Measurements from ENCODE around the gene NT5E. TPM values are rescaled to one million over a fixed set of nuclear protein-coding genes. Genes with fewer than 3 reads are reported as not detected.
A peak's percentile ranks its signal among the peaks of the same experiment; 100 is the strongest.

Gene NT5E
- total and polyA plus RNA-seq, 2 donors (not counting 3 experiments of a cell fraction or from before 2014, with no cell fraction given), result 59.3 to 115 TPM

GRCh38 chr6:85460921-85461797, 11.3 kb downstream of the NT5E start:
- dilution Hi-C loops (cut with MboI; ENCODE audit: extremely low pct_ligation_motif_present, low sequenced_read_pairs), result loop anchor here (25.0 kb wide), 1 partner anchor 99 kb away; no protein-coding TSS in a partner anchor
- H3K9ac ChIP-seq (replicated peaks; ENCODE audit: extremely low read depth, insufficient read depth, low read length), result peak overlapping the region; percentile 67
- peak overlapping the region; percentile 76 for H3K4me2 ChIP-seq (ENCODE audit: insufficient read depth, low read length)
- H3K79me2 ChIP-seq (ENCODE audit: control insufficient read depth, insufficient read depth, low read length), result peaks cover 27% of the 10 kb centered on the region
- H3K9me3 ChIP-seq (replicated peaks; ENCODE audit: control insufficient read depth, insufficient read depth, low read length), result no peaks in the 10 kb centered on the region
- H3K27ac ChIP-seq (ENCODE audit: insufficient read depth, low read depth, low read length), result peak overlapping the region; percentile 100
- peaks cover 90% of the 10 kb centered on the region for H3K4me1 ChIP-seq (ENCODE audit: control insufficient read depth, extremely low read depth, insufficient read depth, low read length)
- BruUV-seq (replicated peaks), result no TSS peak
- no peaks in the 10 kb centered on the region for H3K9me1 ChIP-seq (replicated peaks; ENCODE audit: control insufficient read depth, extremely low read depth, insufficient read depth, low read length)
- peak overlapping the region in 1 of 3 experiments; percentile 8 for H3K4me3 ChIP-seq (replicated peaks in 1 of 3; ENCODE audit: insufficient read depth in 1 of 3, low read depth in 1 of 3, low read length in 3 of 3)
- DNase-seq (ENCODE audit: low read depth, low spot score), result peak; percentile 61
- peak; percentile 21 for FAIRE-seq
- intact Hi-C loops (cut with micrococcal nuclease), result loop anchor here (1.0 to 10.0 kb wide), 7 partner anchors 11 to 816 kb away; partner anchors contain the start of genes NT5E and TBX18
- no peak overlapping the region for H2AFZ ChIP-seq (ENCODE audit: low read depth, low read length)
- ChIA-PET POLR2A (interaction anchor here (1.1 kb wide), 1 partner anchor 11 kb away, joined by 3 read pairs; the partner anchor contains the start of gene NT5E), CTCF (interaction anchor here (0.7 to 22.7 kb wide), 3 partner anchors 10 to 99 kb away, joined by 3 to 541 read pairs (median 53); partner anchors contain the start of gene NT5E)
- peak; percentile 59 for TF ChIP-seq JUN (IDR thresholded peaks at IDR 0.05; ENCODE audit: borderline replicate concordance, insufficient read depth, insufficient read length, low read depth)
- TF ChIP-seq, protein P1, sequence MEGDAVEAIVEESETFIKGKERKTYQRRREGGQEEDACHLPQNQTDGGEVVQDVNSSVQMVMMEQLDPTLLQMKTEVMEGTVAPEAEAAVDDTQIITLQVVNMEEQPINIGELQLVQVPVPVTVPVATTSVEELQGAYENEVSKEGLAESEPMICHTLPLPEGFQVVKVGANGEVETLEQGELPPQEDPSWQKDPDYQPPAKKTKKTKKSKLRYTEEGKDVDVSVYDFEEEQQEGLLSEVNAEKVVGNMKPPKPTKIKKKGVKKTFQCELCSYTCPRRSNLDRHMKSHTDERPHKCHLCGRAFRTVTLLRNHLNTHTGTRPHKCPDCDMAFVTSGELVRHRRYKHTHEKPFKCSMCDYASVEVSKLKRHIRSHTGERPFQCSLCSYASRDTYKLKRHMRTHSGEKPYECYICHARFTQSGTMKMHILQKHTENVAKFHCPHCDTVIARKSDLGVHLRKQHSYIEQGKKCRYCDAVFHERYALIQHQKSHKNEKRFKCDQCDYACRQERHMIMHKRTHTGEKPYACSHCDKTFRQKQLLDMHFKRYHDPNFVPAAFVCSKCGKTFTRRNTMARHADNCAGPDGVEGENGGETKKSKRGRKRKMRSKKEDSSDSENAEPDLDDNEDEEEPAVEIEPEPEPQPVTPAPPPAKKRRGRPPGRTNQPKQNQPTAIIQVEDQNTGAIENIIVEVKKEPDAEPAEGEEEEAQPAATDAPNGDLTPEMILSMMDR (IDR thresholded peaks at IDR 0.05; ENCODE audit: extremely low read depth in 1 of 2, insufficient read depth in 1 of 2, low read depth in 1 of 2, low read length in 2 of 2), result no peak
- H3K36me3 ChIP-seq (ENCODE audit: control insufficient read depth in 2 of 2, extremely low read depth in 1 of 2, insufficient read depth in 2 of 2, low read length in 2 of 2), result no peaks in the 10 kb centered on the region
- H3K27me3 ChIP-seq (ENCODE audit: control insufficient read depth in 2 of 2, insufficient read depth in 2 of 2, low read length in 2 of 2), result no peaks in the 10 kb centered on the region
- no peaks in the 10 kb centered on the region for H4K20me1 ChIP-seq (replicated peaks; ENCODE audit: control insufficient read depth, extremely low read depth, insufficient read depth, low read length)
